Endothelial cell of umbilical vein (primary cell): ENCODE measurements around the gene EZR. TPM values are rescaled to one million over a fixed set of nuclear protein-coding genes. Genes with fewer than 3 reads are reported as not detected.

ENCODE experiments used
- BruUV-seq: library from RNA; stranded (reverse); fragments of 400-500 nt; replicated peaks from 2 replicates; lab custom pipeline; 2021; lab: Mats Ljungman, UMichigan
- CTCF ChIA-PET: fragments of 300-600, 350-600 bp; sonication (Branson Sonifier 250); formaldehyde crosslinking; loops from one replicate; lab custom pipeline; 2021; ENCODE audit warnings: antibody characterized with exemption, inconsistent platforms; lab: Charles Lee
- POLR2A ChIA-PET: fragments of 300-600, 350-600 bp; sonication (Branson Sonifier 250); formaldehyde crosslinking; loops from one replicate; lab custom pipeline; 2021; ENCODE audit warnings: antibody characterized with exemption, inconsistent platforms; lab: Charles Lee
- DNase-seq: peaks from one replicate; pipeline ENCODE4 v3.0.0-alpha.2; 2011; ENCODE audit warnings: low read depth, low spot score
- FAIRE-seq: peaks from 2 replicates; lab custom pipeline; 2011; peaks lifted over from hg19 to GRCh38; lab: Jason Lieb, UNC
- H2AFZ ChIP-seq: 2 replicates; pipeline ENCODE4 v1.6.0; 2012; ENCODE audit warnings: low read depth, low read length, control low read depth, inconsistent platforms
- H3K27ac ChIP-seq: 2 replicates; pipeline ENCODE4 v1.5.1; 2011; ENCODE audit warnings: low read depth, mild to moderate bottlenecking, control low read depth, low read length, moderate library complexity; ENCODE audit not compliant: insufficient read depth
- H3K27me3 ChIP-seq, 2 experiments: 2 replicates each; pipeline versions ENCODE4 v1.6.0 to v1.6.1; 2011; ENCODE audit warnings: low read length in 2 of 2, mixed read lengths in 1 of 2; ENCODE audit not compliant: control insufficient read depth in 2 of 2, insufficient read depth in 2 of 2
- H3K36me3 ChIP-seq, 2 experiments: 2 replicates in 1 of 2; 3 replicates in 1 of 2; pipeline ENCODE4 v1.5.1; 2011; ENCODE audit warnings: low read length in 2 of 2, mild to moderate bottlenecking in 1 of 2, moderate library complexity in 1 of 2; ENCODE audit not compliant: control insufficient read depth in 2 of 2, insufficient read depth in 2 of 2; ENCODE audit errors: extremely low read depth in 1 of 2
- H3K4me1 ChIP-seq: 3 replicates; pipeline ENCODE4 v1.5.1; 2011; ENCODE audit warnings: mild to moderate bottlenecking, low read length; ENCODE audit not compliant: control insufficient read depth, insufficient read depth; ENCODE audit errors: extremely low read depth
- H3K4me2 ChIP-seq: 2 replicates; pipeline ENCODE4 v1.6.1; 2011; ENCODE audit warnings: low read length, control low read depth, mixed read lengths; ENCODE audit not compliant: insufficient read depth
- H3K4me3 ChIP-seq, 3 experiments: fragments of 200-600 bp in 1 of 3; sonication (generic), shearing (Covaris generic) in 1 of 3; replicated peaks in 1 of 3; 2 replicates each; pipeline ENCODE4 v1.5.1; 2011 to 2016; ENCODE audit warnings: control low read depth in 3 of 3, low read length in 3 of 3, mild to moderate bottlenecking in 2 of 3, inconsistent platforms in 1 of 3, low read depth in 1 of 3, moderate library complexity in 1 of 3; ENCODE audit not compliant: insufficient read depth in 1 of 3
- H3K79me2 ChIP-seq: 2 replicates; pipeline ENCODE4 v1.6.0; 2012; ENCODE audit warnings: low read length, inconsistent platforms; ENCODE audit not compliant: control insufficient read depth, insufficient read depth
- H3K9ac ChIP-seq: replicated peaks from 2 replicates; pipeline ENCODE3; 2011; ENCODE audit warnings: low read length, control low read depth; ENCODE audit not compliant: insufficient read depth; ENCODE audit errors: extremely low read depth
- H3K9me1 ChIP-seq: replicated peaks from 3 replicates; pipeline ENCODE4 v1.6.0; 2011; ENCODE audit warnings: mild to moderate bottlenecking, low read length; ENCODE audit not compliant: control insufficient read depth, insufficient read depth; ENCODE audit errors: extremely low read depth
- H3K9me3 ChIP-seq: replicated peaks from 2 replicates; pipeline ENCODE4 v1.5.1; 2012; ENCODE audit warnings: low read length, inconsistent platforms; ENCODE audit not compliant: control insufficient read depth, insufficient read depth
- H4K20me1 ChIP-seq: replicated peaks from 2 replicates; pipeline ENCODE3; 2011; ENCODE audit warnings: mild to moderate bottlenecking, low read length; ENCODE audit not compliant: control insufficient read depth, insufficient read depth; ENCODE audit errors: extremely low read depth
- CTCF ChIP-seq, 2 donors: IDR thresholded peaks; 1 replicate in 1 of 2; 2 replicates in 1 of 2; pipeline ENCODE4 v1.5.1; 2011; ENCODE audit warnings: low read length in 2 of 2, mild to moderate bottlenecking in 2 of 2, moderate library complexity in 2 of 2, control low read depth in 1 of 2, inconsistent platforms in 1 of 2, low read depth in 1 of 2; ENCODE audit not compliant: insufficient read depth in 1 of 2; ENCODE audit errors: extremely low read depth in 1 of 2
- EZH2 ChIP-seq: IDR thresholded peaks from 2 replicates; pipeline ENCODE4 v1.6.1; 2012; ENCODE audit warnings: borderline replicate concordance, low read depth, mild to moderate bottlenecking, moderate library complexity, low read length, inconsistent platforms; ENCODE audit not compliant: severe bottlenecking
- FOS ChIP-seq: IDR thresholded peaks from 2 replicates; pipeline ENCODE4 v1.6.1; 2011; ENCODE audit warnings: mild to moderate bottlenecking, low read length, moderate library complexity, borderline replicate concordance; ENCODE audit not compliant: insufficient read depth
- GATA2 ChIP-seq: IDR thresholded peaks from 2 replicates; pipeline ENCODE4 v1.7.0; 2011; ENCODE audit warnings: low read depth, mild to moderate bottlenecking, moderate library complexity, mixed read lengths, low read length; ENCODE audit not compliant: insufficient read length, insufficient read depth
- JUN ChIP-seq: IDR thresholded peaks from 2 replicates; pipeline ENCODE4 v1.6.1; 2011; ENCODE audit warnings: borderline replicate concordance, low read depth; ENCODE audit not compliant: insufficient read length, insufficient read depth
- MAX ChIP-seq: IDR thresholded peaks from 2 replicates; pipeline ENCODE4 v1.6.1; 2011; ENCODE audit not compliant: insufficient read depth, insufficient read length
- MYC ChIP-seq: IDR thresholded peaks from one replicate; pipeline ENCODE4 v1.6.1; 2011; ENCODE audit warnings: mild to moderate bottlenecking, low read depth, low read length
- POLR2A ChIP-seq: IDR thresholded peaks from 2 replicates; pipeline ENCODE4 v1.6.1; 2012; ENCODE audit warnings: low read depth, mild to moderate bottlenecking, control low read depth, low read length
- POLR2AphosphoS5 ChIP-seq: IDR thresholded peaks from 2 replicates; pipeline ENCODE4 v1.6.1; 2012; ENCODE audit warnings: low read depth, mild to moderate bottlenecking, control low read depth, low read length, moderate library complexity; ENCODE audit not compliant: insufficient read depth
- dilution Hi-C: fragments of 300-500 bp; cut with MboI; formaldehyde crosslinking; loops from one replicate; pipeline ENCODE4 v1.15.0; 2019; ENCODE audit warnings: low sequenced_read_pairs; ENCODE audit not compliant: extremely low pct_ligation_motif_present
- intact Hi-C: fragments of 100-400 bp; cut with micrococcal nuclease; formaldehyde crosslinking; loops from one replicate; pipeline ENCODE4 v1.10.0; 2022
- polyA plus RNA-seq, 4 experiments: library from polyadenylated mRNA; depleted of rRNA in 3 of 4; stranded (reverse) in 3 of 4; unstranded in 1 of 4; fragments of >200 nt; gene quantifications; 2 replicates each; pipeline versions ENCODE4 v1.2.1 to v1.2.3, GENCODE V29; 2011 to 2012; ENCODE audit warnings: missing spikeins in 1 of 4
- total RNA-seq: library from RNA; stranded (reverse); gene quantifications from 2 replicates; pipeline ENCODE4 v1.2.3, GENCODE V29; 2021

The EZR gene
- total and polyA plus RNA-seq, 2 donors (not counting 3 experiments of a cell fraction or from before 2014, with no cell fraction given), result 58.5 to 108 TPM

GRCh38 chr6:158768436-158768835 lies 50.7 kb downstream of the EZR start:
- dilution Hi-C loops, result no loop called here
- intact Hi-C loops, result no loop called here
- H3K4me3 ChIP-seq, result no peak overlapping the region
- ChIA-PET CTCF (interaction anchor here (0.8 to 2.0 kb wide), 2 partner anchors 25 to 35 kb away, joined by 4 read pairs; no protein-coding TSS in a partner anchor), POLR2A (no interaction called here)
- H3K9ac ChIP-seq, result no peak overlapping the region
- no peak overlapping the region for H3K4me2 ChIP-seq
- H3K79me2 ChIP-seq, result no peaks in the 10 kb centered on the region
- H3K27ac ChIP-seq, result no peak overlapping the region
- H3K9me3 ChIP-seq, result no peaks in the 10 kb centered on the region
- no TSS peak for BruUV-seq
- no peak for TF ChIP-seq FOS
- TF ChIP-seq POLR2AphosphoS5, result no peak
- no peak for TF ChIP-seq POLR2A
- TF ChIP-seq CTCF (IDR thresholded peaks at IDR 0.05; ENCODE audit: extremely low read depth in 1 of 2, insufficient read depth in 1 of 2, low read depth in 1 of 2, low read length in 2 of 2), result no peak
- no peaks in the 10 kb centered on the region for H3K4me1 ChIP-seq
- H4K20me1 ChIP-seq, result no peaks in the 10 kb centered on the region
- no peaks in the 10 kb centered on the region for H3K27me3 ChIP-seq
- DNase-seq (no peak), FAIRE-seq (no peak)
- no peaks in the 10 kb centered on the region for H3K9me1 ChIP-seq
- no peak overlapping the region for H2AFZ ChIP-seq
- peaks cover 17 to 57% of the 10 kb centered on the region in 2 experiments for H3K36me3 ChIP-seq

GRCh38 chr6:158767709-158768108 lies 51.5 kb downstream of the EZR start:
- TF ChIP-seq GATA2 (no peak), JUN (no peak), POLR2AphosphoS5 (no peak), EZH2 (no peak), FOS (no peak), POLR2A (no peak), CTCF (IDR thresholded peaks at IDR 0.05; ENCODE audit: extremely low read depth in 1 of 2, insufficient read depth in 1 of 2, low read depth in 1 of 2, low read length in 2 of 2) (no peak), MAX (no peak), MYC (no peak)

More at GRCh38 chr6:158767709-158768108, 51.5 kb downstream of the EZR start:
- Histone ChIP-seq H3K27me3 (no peaks in the 10 kb centered on the region), H4K20me1 (no peaks in the 10 kb centered on the region), H3K9me1 (no peaks in the 10 kb centered on the region), H2AFZ (no peak overlapping the region), H3K4me1 (no peaks in the 10 kb centered on the region), H3K36me3 (peaks cover 17 to 56% of the 10 kb centered on the region in 2 experiments), H3K27ac (no peak overlapping the region), H3K4me2 (no peak overlapping the region), H3K4me3 (no peak overlapping the region), H3K79me2 (no peaks in the 10 kb centered on the region), H3K9ac (no peak overlapping the region), H3K9me3 (no peaks in the 10 kb centered on the region)
- intact Hi-C loops, result no loop called here
- CTCF ChIA-PET, result interaction anchor here (0.8 to 2.0 kb wide), 2 partner anchors 26 to 36 kb away, joined by 4 read pairs; no protein-coding TSS in a partner anchor
- BruUV-seq, result no TSS peak
- FAIRE-seq, result no peak
- dilution Hi-C loops, result no loop called here
- POLR2A ChIA-PET, result no interaction called here
- DNase-seq, result no peak
